ENCODE data around the gene UGT1A4.

The UGT1A4 gene

GRCh38 chr2:233811087-233811486, 92.6 kb downstream of the UGT1A4 start:
- no peak for DNase-seq (ENCODE audit: low read depth, low spot score)

DNA sequence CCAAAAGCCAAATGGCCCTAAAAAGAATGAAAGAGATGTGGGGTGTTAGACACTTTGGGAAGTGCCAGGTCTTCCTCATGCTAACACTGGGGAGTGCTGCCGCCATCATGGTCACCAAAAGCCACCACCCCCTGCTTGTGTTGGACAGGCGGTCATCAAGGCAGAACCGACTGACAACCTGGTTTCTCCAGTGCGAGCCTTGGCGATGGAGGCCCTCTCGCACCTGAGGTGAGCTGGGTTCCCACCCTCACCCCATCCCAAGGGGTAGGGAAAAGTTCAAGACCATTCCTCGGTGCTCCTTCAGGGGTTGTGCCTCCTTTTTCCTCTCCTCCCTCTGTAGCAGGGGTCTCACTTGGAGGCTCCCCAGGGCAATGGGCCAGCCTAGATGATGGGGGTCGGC, 93.2 kb downstream of the UGT1A4 start:
- no peak for DNase-seq (ENCODE audit: low read depth, low spot score)

GRCh38 chr2:233813236-233814055, 94.9 kb downstream of the UGT1A4 start:
- no peak for DNase-seq (ENCODE audit: low read depth, low spot score)

GRCh38 chr2:233814056-233814835, 95.7 kb downstream of the UGT1A4 start:
- DNase-seq (ENCODE audit: low read depth, low spot score), result no peak

GRCh38 chr2:233815861-233816260, 97.3 kb downstream of the UGT1A4 start:
- DNase-seq (ENCODE audit: low read depth, low spot score), result no peak

DNA sequence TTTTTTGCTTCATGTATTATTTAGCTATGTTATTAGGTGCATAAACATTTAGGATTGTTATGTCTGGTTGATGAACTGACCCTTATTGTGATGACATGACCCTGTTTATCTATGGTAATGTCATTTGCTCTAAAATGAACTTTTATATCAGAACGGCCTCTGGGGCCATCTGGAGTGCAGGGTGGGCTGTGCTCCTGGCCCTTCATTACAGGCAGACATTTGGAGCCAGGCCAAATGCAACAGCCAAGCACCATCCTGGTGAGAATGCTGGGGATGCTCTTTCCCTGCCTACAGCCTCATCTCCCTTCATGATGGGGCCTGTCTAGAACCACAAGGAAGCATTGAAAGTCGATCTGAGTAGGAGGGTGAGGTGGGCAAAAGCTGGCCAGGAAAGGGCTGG, 97.8 kb downstream of the UGT1A4 start:
- no peak for DNase-seq (ENCODE audit: low read depth, low spot score)

- no peak for DNase-seq (ENCODE audit: low read depth, low spot score)
These were observed 98.2 kb downstream of the UGT1A4 start for GRCh38 chr2:233816771-233817170.

GRCh38 chr2:233817361-233817911, 98.9 kb downstream of the UGT1A4 start:
- no peak for DNase-seq (ENCODE audit: low read depth, low spot score)

DNA sequence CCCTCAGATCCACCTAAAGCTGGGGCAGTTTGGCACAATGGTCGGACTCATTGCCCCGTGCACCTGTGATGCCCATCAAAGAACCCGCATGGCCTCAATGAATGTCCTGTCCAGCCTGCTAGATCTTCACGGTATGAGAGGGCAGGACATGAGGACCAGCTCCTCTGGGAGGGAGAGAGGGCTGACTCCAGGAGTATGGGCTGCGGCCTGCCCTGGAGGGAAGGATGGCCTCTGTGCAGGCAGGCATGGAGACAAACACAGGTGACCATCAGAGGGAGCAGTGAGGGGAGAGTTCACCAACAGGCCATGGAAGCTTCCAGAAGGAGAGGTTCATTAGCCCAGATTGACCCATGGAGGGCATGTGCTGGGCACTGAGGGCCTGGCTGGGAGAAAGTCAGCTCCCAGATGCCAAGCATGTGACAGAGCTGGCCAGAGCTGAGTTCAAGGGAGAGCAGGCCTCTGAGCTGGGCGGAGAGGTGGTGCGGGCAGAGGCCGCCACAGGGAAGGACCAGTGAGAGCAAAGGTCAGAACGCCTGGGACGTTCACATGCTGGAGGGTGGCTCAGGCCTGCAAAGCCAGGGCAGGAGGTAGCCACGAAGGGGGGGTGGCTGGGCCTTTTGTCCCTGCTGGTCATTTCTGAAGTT, 99.6 kb downstream of the UGT1A4 start:
- no peak for DNase-seq (ENCODE audit: low read depth, low spot score)

GRCh38 chr2:233818639-233819621, 100.4 kb downstream of the UGT1A4 start:
- no peak for DNase-seq (ENCODE audit: low read depth, low spot score)

DNA sequence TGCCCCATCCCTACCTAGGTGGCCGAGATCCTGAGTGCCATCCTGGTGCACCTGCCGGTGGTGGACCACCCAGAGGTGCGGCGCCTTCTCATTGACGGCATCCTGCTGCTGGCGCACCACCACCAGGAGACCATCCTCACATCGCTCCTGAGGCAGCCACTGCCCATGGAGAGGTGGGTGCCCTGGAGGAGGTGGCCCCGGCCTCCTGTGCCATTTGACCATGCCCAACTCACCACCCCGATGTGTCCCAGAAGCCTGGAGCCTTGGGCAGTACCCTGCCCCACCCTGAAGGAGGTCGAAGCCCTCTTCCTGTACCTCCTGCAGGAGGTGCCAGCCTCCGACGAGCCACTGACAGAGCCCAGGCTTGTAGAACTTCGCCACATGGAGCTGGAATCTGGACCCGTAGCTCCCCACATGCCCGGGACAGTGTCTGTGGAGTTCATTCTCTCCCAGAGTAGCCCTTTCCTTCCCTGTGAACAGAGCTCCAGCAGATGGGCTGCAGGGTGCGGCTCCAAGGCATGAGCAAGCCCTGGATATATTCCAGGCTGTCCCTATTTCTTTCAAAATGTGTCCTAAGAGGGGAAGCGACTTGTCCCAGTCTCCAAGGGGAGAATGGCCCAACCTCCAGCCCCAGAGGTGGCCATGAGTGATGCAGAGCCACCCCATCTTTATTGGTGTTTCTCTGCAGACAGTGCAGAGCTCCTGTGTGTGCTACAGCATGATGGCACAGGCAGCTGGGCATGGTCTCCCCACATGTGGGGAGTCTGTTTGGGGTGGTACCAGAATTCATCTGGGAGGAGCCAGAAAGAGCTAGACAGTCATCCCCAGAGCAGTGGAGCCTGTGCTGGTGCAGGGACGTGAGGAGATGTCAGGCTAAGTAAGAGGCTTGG, 101.6 kb downstream of the UGT1A4 start:
- DNase-seq (ENCODE audit: low read depth, low spot score), result no peak

DNA sequence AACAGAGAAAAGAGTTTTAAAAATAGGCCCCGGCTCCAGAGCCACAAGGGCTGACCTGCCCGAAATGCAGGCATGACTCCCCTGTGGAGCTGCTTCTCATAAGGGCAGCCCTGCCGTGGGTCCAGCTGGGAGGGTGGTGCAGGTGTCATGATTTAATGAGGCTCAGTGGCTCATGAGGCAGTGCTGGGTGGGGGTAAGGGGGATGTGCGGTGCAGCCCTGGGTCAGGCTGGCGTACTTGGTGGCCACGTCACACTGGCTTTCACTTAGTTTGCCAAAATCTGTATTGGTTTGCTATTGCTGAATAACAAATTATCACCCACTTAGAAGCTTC, 102.2 kb downstream of the UGT1A4 start:
- DNase-seq (ENCODE audit: low read depth, low spot score), result no peak

DNA sequence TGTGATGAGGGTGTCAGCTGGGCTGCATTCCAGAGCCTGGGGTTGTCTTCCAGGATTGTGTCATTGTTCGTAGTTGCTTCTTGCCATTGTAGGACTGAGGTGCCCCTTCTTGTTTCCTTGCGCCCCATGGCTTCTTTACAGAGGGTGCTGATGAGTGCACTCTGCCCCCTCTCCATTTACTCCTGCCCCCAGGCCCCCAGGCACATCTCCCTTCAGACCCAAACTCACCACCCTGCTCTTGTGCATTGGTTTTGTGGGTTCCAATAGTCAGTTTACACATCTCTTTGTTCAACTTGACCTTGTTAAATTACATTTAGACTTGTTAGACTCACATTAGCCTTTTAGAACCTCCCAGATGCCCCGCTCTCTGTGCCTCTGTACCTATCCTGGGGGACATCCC, 102.7 kb downstream of the UGT1A4 start:
- DNase-seq (ENCODE audit: low read depth, low spot score), result no peak

- no peak for DNase-seq (ENCODE audit: low read depth, low spot score)
These were observed 103.2 kb downstream of the UGT1A4 start for GRCh38 chr2:233821709-233822100.

- no peak for DNase-seq (ENCODE audit: low read depth, low spot score)
These were observed 103.7 kb downstream of the UGT1A4 start for GRCh38 chr2:233822101-233822771.
